WTC11 (cell line): Measurements from ENCODE around the gene GNAO1. TPM values are rescaled to one million over a fixed set of nuclear protein-coding genes. Genes with fewer than 3 reads are reported as not detected.

Experiments used
- ATAC-seq: fragments of 200-7000 bp; cut with Tn5 transposase; 2 replicates; pipeline ENCODE4 v1.10.0; 2021; ENCODE audit warnings: mild to moderate bottlenecking, moderate library complexity
- CTCF ChIA-PET: fragments of 300-600 bp; sonication (Branson Sonifier 250); formaldehyde crosslinking; loops from one replicate; lab custom pipeline; 2021; ENCODE audit warnings: antibody characterized with exemption; lab: Charles Lee
- POLR2A ChIA-PET: fragments of 350-600 bp; sonication (Branson Sonifier 250); formaldehyde crosslinking; loops from one replicate; lab custom pipeline; 2021; ENCODE audit warnings: antibody characterized with exemption; lab: Charles Lee
- DNase-seq: peaks from one replicate; pipeline ENCODE4 v3.0.0; 2021; ENCODE audit warnings: low spot score
- H3K27ac Mint-ChIP-seq: 2 replicates; pipeline ENCODE4 v1.8.0; 2021; ENCODE audit warnings: mixed read lengths
- H3K27me3 Mint-ChIP-seq: 2 replicates; pipeline ENCODE4 v1.8.0; 2021; ENCODE audit warnings: low read depth, mild to moderate bottlenecking, moderate library complexity, mixed read lengths
- H3K36me3 Mint-ChIP-seq: 2 replicates; pipeline ENCODE4 v1.8.0; 2021; ENCODE audit warnings: mixed read lengths
- H3K4me1 Mint-ChIP-seq: 2 replicates; pipeline ENCODE4 v1.8.0; 2022; ENCODE audit warnings: mixed read lengths
- H3K4me3 Mint-ChIP-seq: 2 replicates; pipeline ENCODE4 v1.8.0; 2021; ENCODE audit warnings: mild to moderate bottlenecking, moderate library complexity, mixed read lengths
- H3K9me3 Mint-ChIP-seq: 2 replicates; pipeline ENCODE4 v1.8.0; 2021; ENCODE audit warnings: mixed read lengths
- ETV6 ChIP-seq: sonication (generic); formaldehyde crosslinking; IDR thresholded peaks from 2 replicates; pipeline ENCODE4 v1.8.1; 2022; ENCODE audit warnings: mild to moderate bottlenecking, missing genetic modification reagents
- GABPB1 ChIP-seq: sonication (generic); formaldehyde crosslinking; IDR thresholded peaks from 2 replicates; pipeline ENCODE4 v1.8.1; 2023; ENCODE audit warnings: mild to moderate bottlenecking, missing genetic modification reagents
- GTF2I ChIP-seq: fragments of 250-450 bp; sonication (Bioruptor Pico); conservative IDR thresholded peaks from 2 replicates; pipeline ENCODE4 v1.4.0; 2021; ENCODE audit warnings: mild to moderate bottlenecking
- JAZF1 ChIP-seq: fragments of 250-450 bp; sonication (Bioruptor Pico); IDR thresholded peaks from 2 replicates; pipeline ENCODE4 v1.9.0; 2021; ENCODE audit warnings: moderate library complexity, mild to moderate bottlenecking, inconsistent platforms
- JUN ChIP-seq: sonication (generic); formaldehyde crosslinking; IDR thresholded peaks from 2 replicates; pipeline ENCODE4 v1.8.0; 2023; ENCODE audit warnings: mild to moderate bottlenecking, missing genetic modification reagents
- MXD4 ChIP-seq: fragments of 250-450 bp; sonication (Bioruptor Pico); IDR thresholded peaks from 2 replicates; pipeline ENCODE4 v1.8.0; 2021; ENCODE audit warnings: mild to moderate bottlenecking, moderate library complexity, borderline replicate concordance
- NR1H2 ChIP-seq: sonication (generic); formaldehyde crosslinking; IDR thresholded peaks from 2 replicates; pipeline ENCODE4 v1.9.0; 2021; ENCODE audit warnings: mild to moderate bottlenecking, moderate library complexity, missing genetic modification reagents
- RORB ChIP-seq: fragments of 250-450 bp; sonication (Bioruptor Pico); IDR thresholded peaks from 2 replicates; pipeline ENCODE4 v1.9.0; 2021; ENCODE audit warnings: mild to moderate bottlenecking
- SP1 ChIP-seq: sonication (generic); formaldehyde crosslinking; conservative IDR thresholded peaks from 2 replicates; pipeline ENCODE4 v1.8.1; 2022; ENCODE audit warnings: missing genetic modification reagents
- TEAD4 ChIP-seq: sonication (generic); formaldehyde crosslinking; IDR thresholded peaks from 2 replicates; pipeline ENCODE4 v1.8.0; 2022; ENCODE audit warnings: mild to moderate bottlenecking, missing genetic modification reagents
- ZNF138 ChIP-seq: sonication (generic); formaldehyde crosslinking; conservative IDR thresholded peaks from 2 replicates; pipeline ENCODE4 v1.8.1; 2022; ENCODE audit warnings: mild to moderate bottlenecking, moderate library complexity, missing genetic modification reagents
- ZNF232 ChIP-seq: sonication (generic); formaldehyde crosslinking; IDR thresholded peaks from 2 replicates; pipeline ENCODE4 v1.8.0; 2022; ENCODE audit warnings: mild to moderate bottlenecking, missing genetic modification reagents
- total RNA-seq: library from RNA; stranded (reverse); gene quantifications from 3 replicates; pipeline ENCODE4 v1.2.3, GENCODE V29; 2021
- TF ChIP-seq, protein P1 (sequence below): sonication (generic); formaldehyde crosslinking; conservative IDR thresholded peaks from 2 replicates; pipeline ENCODE4 v1.8.1; 2023; ENCODE audit warnings: mild to moderate bottlenecking, low read depth, missing genetic modification reagents, moderate library complexity
- TF ChIP-seq, protein P2 (sequence below): fragments of 250-450 bp; sonication (Bioruptor Pico); IDR thresholded peaks from 2 replicates; pipeline ENCODE4 v1.9.0; 2021; ENCODE audit warnings: mild to moderate bottlenecking
- TF ChIP-seq, protein P3 (sequence below): sonication (generic); formaldehyde crosslinking; IDR thresholded peaks from 2 replicates; pipeline ENCODE4 v1.8.1; 2023; ENCODE audit warnings: mild to moderate bottlenecking, missing genetic modification reagents
- TF ChIP-seq, protein P4 (sequence below): fragments of 200-600 bp; IDR thresholded peaks from 2 replicates; pipeline ENCODE4 v1.8.0; 2022; ENCODE audit warnings: antibody characterized with exemption
- TF ChIP-seq, protein P5 (sequence below): sonication (generic); formaldehyde crosslinking; IDR thresholded peaks from 2 replicates; pipeline ENCODE4 v1.8.0; 2022; ENCODE audit warnings: missing genetic modification reagents

The GNAO1 gene
- total RNA-seq, 1 experiment from 2014 or later: 30.6 TPM

DNA sequence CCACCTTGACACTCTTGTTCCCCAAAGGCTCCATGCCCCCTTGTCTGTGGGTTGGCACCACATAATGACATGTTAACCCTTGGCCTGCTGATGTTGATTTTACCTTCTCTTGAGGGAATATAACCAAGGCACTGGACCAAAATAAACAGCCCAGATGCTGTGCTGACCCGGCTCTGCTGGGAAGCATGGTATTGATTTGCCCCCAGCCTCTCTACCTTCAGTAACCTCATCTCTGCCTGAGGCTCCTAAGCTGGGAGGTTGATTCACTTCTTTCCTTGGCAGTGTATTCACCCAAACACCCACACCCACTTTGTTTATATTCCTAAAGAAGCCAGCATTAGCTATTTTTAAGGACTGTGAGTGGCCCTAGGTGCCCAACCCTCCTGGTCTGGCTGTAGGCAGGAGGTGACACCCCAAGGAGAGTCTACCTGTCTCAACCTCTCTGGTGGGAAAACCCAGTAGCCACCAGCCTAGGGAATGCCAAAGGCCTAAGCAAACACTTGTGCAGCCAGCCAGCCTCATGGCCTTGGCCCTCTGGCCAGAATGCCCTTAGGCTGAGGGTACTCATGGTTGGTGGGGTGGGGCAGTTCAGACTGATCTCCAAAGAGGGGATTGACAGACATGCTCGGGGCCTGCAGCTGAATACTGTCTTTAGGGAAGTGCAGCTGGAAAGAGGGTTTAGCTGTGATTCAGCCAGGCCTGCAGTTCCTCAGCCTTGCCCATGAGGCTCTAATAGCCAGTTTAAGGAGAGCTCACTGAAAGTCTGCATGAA, 42.7 kb downstream of the GNAO1 start:
- CTCF ChIA-PET: interaction anchor here (1.0 kb wide), 1 partner anchor 31 kb away, joined by 3 read pairs; no protein-coding TSS in a partner anchor
- Mint-ChIP-seq H3K27me3 (no peaks in the 10 kb centered on the region), H3K27ac (no peak overlapping the region), H3K36me3 (no peaks in the 10 kb centered on the region), H3K9me3 (no peaks in the 10 kb centered on the region), H3K4me3 (no peak overlapping the region), H3K4me1 (peaks cover 26% of the 10 kb centered on the region)
- POLR2A ChIA-PET: no interaction called here
- ATAC-seq: no peak
- TF ChIP-seq JUN: no peak
- TF ChIP-seq ETV6 (CRISPR knock-in tag): no peak
- TF ChIP-seq TEAD4 (CRISPR knock-in tag): no peak
- no peak for TF ChIP-seq SP1
- TF ChIP-seq, protein P1, sequence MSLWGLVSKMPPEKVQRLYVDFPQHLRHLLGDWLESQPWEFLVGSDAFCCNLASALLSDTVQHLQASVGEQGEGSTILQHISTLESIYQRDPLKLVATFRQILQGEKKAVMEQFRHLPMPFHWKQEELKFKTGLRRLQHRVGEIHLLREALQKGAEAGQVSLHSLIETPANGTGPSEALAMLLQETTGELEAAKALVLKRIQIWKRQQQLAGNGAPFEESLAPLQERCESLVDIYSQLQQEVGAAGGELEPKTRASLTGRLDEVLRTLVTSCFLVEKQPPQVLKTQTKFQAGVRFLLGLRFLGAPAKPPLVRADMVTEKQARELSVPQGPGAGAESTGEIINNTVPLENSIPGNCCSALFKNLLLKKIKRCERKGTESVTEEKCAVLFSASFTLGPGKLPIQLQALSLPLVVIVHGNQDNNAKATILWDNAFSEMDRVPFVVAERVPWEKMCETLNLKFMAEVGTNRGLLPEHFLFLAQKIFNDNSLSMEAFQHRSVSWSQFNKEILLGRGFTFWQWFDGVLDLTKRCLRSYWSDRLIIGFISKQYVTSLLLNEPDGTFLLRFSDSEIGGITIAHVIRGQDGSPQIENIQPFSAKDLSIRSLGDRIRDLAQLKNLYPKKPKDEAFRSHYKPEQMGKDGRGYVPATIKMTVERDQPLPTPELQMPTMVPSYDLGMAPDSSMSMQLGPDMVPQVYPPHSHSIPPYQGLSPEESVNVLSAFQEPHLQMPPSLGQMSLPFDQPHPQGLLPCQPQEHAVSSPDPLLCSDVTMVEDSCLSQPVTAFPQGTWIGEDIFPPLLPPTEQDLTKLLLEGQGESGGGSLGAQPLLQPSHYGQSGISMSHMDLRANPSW: no peak
- TF ChIP-seq GABPB1 (CRISPR knock-in tag): no peak
- no peak for TF ChIP-seq GTF2I
- TF ChIP-seq, protein P2, sequence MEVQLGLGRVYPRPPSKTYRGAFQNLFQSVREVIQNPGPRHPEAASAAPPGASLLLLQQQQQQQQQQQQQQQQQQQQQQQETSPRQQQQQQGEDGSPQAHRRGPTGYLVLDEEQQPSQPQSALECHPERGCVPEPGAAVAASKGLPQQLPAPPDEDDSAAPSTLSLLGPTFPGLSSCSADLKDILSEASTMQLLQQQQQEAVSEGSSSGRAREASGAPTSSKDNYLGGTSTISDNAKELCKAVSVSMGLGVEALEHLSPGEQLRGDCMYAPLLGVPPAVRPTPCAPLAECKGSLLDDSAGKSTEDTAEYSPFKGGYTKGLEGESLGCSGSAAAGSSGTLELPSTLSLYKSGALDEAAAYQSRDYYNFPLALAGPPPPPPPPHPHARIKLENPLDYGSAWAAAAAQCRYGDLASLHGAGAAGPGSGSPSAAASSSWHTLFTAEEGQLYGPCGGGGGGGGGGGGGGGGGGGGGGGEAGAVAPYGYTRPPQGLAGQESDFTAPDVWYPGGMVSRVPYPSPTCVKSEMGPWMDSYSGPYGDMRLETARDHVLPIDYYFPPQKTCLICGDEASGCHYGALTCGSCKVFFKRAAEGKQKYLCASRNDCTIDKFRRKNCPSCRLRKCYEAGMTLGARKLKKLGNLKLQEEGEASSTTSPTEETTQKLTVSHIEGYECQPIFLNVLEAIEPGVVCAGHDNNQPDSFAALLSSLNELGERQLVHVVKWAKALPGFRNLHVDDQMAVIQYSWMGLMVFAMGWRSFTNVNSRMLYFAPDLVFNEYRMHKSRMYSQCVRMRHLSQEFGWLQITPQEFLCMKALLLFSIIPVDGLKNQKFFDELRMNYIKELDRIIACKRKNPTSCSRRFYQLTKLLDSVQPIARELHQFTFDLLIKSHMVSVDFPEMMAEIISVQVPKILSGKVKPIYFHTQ (CRISPR knock-in tag): no peak
- TF ChIP-seq, protein P3, sequence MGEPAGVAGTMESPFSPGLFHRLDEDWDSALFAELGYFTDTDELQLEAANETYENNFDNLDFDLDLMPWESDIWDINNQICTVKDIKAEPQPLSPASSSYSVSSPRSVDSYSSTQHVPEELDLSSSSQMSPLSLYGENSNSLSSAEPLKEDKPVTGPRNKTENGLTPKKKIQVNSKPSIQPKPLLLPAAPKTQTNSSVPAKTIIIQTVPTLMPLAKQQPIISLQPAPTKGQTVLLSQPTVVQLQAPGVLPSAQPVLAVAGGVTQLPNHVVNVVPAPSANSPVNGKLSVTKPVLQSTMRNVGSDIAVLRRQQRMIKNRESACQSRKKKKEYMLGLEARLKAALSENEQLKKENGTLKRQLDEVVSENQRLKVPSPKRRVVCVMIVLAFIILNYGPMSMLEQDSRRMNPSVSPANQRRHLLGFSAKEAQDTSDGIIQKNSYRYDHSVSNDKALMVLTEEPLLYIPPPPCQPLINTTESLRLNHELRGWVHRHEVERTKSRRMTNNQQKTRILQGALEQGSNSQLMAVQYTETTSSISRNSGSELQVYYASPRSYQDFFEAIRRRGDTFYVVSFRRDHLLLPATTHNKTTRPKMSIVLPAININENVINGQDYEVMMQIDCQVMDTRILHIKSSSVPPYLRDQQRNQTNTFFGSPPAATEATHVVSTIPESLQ: no peak
- no peak for TF ChIP-seq RORB
- no peak for TF ChIP-seq NR1H2 (CRISPR knock-in tag)
- TF ChIP-seq, protein P4, sequence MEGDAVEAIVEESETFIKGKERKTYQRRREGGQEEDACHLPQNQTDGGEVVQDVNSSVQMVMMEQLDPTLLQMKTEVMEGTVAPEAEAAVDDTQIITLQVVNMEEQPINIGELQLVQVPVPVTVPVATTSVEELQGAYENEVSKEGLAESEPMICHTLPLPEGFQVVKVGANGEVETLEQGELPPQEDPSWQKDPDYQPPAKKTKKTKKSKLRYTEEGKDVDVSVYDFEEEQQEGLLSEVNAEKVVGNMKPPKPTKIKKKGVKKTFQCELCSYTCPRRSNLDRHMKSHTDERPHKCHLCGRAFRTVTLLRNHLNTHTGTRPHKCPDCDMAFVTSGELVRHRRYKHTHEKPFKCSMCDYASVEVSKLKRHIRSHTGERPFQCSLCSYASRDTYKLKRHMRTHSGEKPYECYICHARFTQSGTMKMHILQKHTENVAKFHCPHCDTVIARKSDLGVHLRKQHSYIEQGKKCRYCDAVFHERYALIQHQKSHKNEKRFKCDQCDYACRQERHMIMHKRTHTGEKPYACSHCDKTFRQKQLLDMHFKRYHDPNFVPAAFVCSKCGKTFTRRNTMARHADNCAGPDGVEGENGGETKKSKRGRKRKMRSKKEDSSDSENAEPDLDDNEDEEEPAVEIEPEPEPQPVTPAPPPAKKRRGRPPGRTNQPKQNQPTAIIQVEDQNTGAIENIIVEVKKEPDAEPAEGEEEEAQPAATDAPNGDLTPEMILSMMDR: no peak
- TF ChIP-seq ZNF232 (CRISPR knock-in tag): no peak
- TF ChIP-seq MXD4 (CRISPR knock-in tag): no peak
- TF ChIP-seq, protein P5, sequence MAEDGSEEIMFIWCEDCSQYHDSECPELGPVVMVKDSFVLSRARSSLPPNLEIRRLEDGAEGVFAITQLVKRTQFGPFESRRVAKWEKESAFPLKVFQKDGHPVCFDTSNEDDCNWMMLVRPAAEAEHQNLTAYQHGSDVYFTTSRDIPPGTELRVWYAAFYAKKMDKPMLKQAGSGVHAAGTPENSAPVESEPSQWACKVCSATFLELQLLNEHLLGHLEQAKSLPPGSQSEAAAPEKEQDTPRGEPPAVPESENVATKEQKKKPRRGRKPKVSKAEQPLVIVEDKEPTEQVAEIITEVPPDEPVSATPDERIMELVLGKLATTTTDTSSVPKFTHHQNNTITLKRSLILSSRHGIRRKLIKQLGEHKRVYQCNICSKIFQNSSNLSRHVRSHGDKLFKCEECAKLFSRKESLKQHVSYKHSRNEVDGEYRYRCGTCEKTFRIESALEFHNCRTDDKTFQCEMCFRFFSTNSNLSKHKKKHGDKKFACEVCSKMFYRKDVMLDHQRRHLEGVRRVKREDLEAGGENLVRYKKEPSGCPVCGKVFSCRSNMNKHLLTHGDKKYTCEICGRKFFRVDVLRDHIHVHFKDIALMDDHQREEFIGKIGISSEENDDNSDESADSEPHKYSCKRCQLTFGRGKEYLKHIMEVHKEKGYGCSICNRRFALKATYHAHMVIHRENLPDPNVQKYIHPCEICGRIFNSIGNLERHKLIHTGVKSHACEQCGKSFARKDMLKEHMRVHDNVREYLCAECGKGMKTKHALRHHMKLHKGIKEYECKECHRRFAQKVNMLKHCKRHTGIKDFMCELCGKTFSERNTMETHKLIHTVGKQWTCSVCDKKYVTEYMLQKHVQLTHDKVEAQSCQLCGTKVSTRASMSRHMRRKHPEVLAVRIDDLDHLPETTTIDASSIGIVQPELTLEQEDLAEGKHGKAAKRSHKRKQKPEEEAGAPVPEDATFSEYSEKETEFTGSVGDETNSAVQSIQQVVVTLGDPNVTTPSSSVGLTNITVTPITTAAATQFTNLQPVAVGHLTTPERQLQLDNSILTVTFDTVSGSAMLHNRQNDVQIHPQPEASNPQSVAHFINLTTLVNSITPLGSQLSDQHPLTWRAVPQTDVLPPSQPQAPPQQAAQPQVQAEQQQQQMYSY (CRISPR knock-in tag): no peak
- no peak for TF ChIP-seq JAZF1
- TF ChIP-seq ZNF138 (CRISPR knock-in tag): no peak
- DNase-seq: no peak
